Melanocyte of skin (primary cell): ENCODE data around the gene B3GNT7. TPM values are rescaled to one million over a fixed set of nuclear protein-coding genes. Genes with fewer than 3 reads are reported as not detected.

Source experiments
- small RNA-seq, 2 donors: library from RNA; depleted of rRNA; stranded (forward); fragments of <200 nt; gene quantifications; one replicate each; pipeline ENCODE3, GENCODE V24; 2012
- total RNA-seq, 2 donors: library from RNA; depleted of rRNA; stranded (reverse); fragments of >200 nt; gene quantifications; 2 replicates each; pipeline ENCODE4 v1.2.3, GENCODE V29; 2012

Gene B3GNT7, protein sequence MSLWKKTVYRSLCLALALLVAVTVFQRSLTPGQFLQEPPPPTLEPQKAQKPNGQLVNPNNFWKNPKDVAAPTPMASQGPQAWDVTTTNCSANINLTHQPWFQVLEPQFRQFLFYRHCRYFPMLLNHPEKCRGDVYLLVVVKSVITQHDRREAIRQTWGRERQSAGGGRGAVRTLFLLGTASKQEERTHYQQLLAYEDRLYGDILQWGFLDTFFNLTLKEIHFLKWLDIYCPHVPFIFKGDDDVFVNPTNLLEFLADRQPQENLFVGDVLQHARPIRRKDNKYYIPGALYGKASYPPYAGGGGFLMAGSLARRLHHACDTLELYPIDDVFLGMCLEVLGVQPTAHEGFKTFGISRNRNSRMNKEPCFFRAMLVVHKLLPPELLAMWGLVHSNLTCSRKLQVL
- 1 to 10 TPM in 1 of 2 donors, under 1 TPM in 1; under 0.01 to 3.3 TPM for total RNA-seq

DNA sequence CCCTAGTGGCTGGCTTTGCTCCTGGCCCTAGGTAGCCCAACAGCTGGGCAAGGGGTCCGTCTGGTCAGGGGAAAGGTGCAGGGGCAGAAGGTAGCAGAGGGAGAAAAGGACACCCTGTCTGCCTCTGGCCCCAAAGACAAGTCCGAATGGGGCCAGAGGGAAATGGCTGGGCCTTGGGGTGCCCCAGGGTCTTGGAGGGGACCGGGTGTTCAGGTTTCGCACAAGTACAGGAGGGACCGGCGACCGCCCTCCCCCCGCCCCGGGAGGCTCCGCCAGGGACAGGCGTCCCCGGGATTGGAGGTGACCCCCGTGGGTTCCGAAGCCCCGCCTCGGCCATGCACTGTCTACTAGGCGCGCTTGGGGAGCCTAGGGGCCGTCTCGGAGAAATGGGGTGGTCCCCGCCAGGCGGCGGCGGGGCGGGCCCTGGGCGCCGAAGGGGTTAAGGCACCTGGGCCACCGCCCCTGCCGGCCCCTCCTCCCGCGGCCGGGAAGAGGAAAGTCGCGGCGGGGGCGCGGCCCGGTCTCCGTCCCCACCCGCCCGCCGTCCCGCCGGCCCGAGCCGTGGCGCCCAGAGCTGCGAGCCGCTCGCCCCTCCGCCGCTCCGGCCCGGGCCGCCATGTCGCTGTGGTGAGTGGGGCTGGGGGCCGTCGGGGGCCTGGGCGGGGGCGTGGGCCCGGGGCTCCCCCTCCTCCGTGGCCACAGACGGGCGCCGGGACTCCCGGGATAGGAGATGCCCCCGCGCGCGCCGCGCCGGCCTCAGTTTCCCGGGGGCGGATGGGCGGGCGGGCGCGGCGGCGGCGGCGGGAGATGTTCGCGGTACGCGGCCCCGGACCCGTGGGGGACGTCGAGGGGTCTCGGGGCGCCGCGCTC is at the start of gene B3GNT7:
B3GNT7 (plus strand) TSS at position 523 of the 870 bp plus-strand sequence; CDS start at position 617, 94 bp downstream.

Small RNA genes within 50 kb of the gene (small RNA-seq; reads per million reads assigned to genes)
- 0.39 to 1.0 reads per million in 2 donors for gene MIR4777

Other genes starting within 250 kb of the B3GNT7 start
- gene ARMC9, start 197.1 kb upstream of the B3GNT7 start, total RNA-seq = 10 to 100 TPM; 48.5 to 91.2 TPM
- 100 to 1,000 TPM; 127 to 266 TPM for gene NCL, start 68.8 kb downstream of the B3GNT7 start, total RNA-seq
- not detected for gene NMUR1, start 134.7 kb downstream of the B3GNT7 start, total RNA-seq
- not detected for gene TEX44, start 197.2 kb downstream of the B3GNT7 start, total RNA-seq